Ishikawa (cell line): ENCODE measurements around the gene SHB.

Experiments
- CEBPB ChIP-seq: IDR thresholded peaks from 2 replicates; pipeline ENCODE4 v1.6.1; 2012
- CREB1 ChIP-seq: IDR thresholded peaks from 2 replicates; pipeline ENCODE4 v1.6.1; 2012; ENCODE audit warnings: low read depth
- EGR1 ChIP-seq: IDR thresholded peaks from 2 replicates; pipeline ENCODE4 v1.6.1; 2012
- EP300 ChIP-seq: IDR thresholded peaks from 2 replicates; pipeline ENCODE4 v1.6.1; 2012; ENCODE audit warnings: borderline replicate concordance
- FOXM1 ChIP-seq: IDR thresholded peaks from 2 replicates; pipeline ENCODE4 v1.6.1; 2012; ENCODE audit warnings: low read depth, borderline replicate concordance
- NFIC ChIP-seq: IDR thresholded peaks from 2 replicates; pipeline ENCODE4 v1.6.1; 2012
- RAD21 ChIP-seq: IDR thresholded peaks from 2 replicates; pipeline ENCODE4 v1.6.1; 2012; ENCODE audit warnings: low read depth
- TAF1 ChIP-seq: IDR thresholded peaks from 2 replicates; pipeline ENCODE4 v1.6.1; 2012; ENCODE audit warnings: low read depth, mild to moderate bottlenecking
- TCF12 ChIP-seq: IDR thresholded peaks from 2 replicates; pipeline ENCODE4 v1.6.1; 2012; ENCODE audit warnings: low read depth
- TEAD4 ChIP-seq: IDR thresholded peaks from 2 replicates; pipeline ENCODE4 v1.6.1; 2012
- YY1 ChIP-seq: IDR thresholded peaks from 2 replicates; pipeline ENCODE4 v1.6.1; 2012; ENCODE audit warnings: low read depth
- ZBTB7A ChIP-seq: IDR thresholded peaks from 2 replicates; pipeline ENCODE4 v1.6.1; 2012; ENCODE audit warnings: low read depth
- TF ChIP-seq, protein P1 (sequence below): IDR thresholded peaks from 2 replicates; pipeline ENCODE4 v1.6.1; 2012
- TF ChIP-seq, protein P2 (sequence below): IDR thresholded peaks from 2 replicates; pipeline ENCODE4 v1.6.1; 2012
- TF ChIP-seq, protein P3 (sequence below): IDR thresholded peaks from 2 replicates; pipeline ENCODE4 v1.6.1; 2012; ENCODE audit warnings: low read depth, mild to moderate bottlenecking

Gene SHB

DNA sequence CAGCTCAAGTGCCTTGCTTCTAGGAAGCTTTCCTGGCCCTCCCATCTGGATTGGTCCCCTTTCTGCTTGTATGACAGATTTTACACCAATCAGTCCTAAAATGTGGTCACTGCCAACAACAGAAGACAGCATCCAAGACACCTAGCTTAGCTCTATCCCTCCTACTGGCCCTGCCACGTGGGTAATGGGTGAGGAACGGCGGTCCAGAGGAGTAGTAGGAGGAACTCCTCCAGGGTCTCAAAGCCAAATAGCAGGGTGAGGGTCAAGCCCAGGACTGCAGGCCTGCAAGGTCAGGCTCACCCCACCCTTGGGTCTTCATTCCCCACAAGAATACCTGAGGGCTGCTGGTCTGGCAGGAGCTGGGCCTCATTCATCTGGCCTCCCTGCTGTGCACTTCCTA lies 108.4 kb downstream of the SHB start:
- TF ChIP-seq NFIC (no peak), CREB1 (no peak)
- TF ChIP-seq, protein P1, sequence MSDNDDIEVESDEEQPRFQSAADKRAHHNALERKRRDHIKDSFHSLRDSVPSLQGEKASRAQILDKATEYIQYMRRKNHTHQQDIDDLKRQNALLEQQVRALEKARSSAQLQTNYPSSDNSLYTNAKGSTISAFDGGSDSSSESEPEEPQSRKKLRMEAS = no peak

DNA sequence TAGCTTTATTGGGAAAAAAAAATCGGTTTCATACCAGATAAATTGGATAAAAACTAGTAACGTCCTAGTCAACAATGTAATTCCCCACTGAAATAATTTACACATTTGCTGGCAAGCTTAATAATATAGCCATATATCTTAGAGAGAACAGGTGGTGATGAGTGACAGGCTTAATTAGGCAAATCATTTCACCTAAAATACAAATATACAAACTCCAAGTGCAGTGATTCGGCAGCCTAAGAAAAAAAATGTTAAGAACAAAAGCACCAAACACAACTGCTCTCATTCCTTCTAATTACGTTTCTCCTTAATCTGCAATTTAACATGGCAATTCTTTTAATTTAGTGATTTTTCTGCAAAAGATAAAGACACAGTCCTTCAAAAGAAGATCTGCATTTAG lies 109.1 kb downstream of the SHB start:
- TF ChIP-seq NFIC (no peak), EGR1 (no peak), RAD21 (no peak), EP300 (no peak), ZBTB7A (no peak), TCF12 (no peak), CREB1 (no peak)

- no peak for TF ChIP-seq NFIC
- no peak for TF ChIP-seq EP300
- no peak for TF ChIP-seq CEBPB
- no peak for TF ChIP-seq YY1
- TF ChIP-seq, protein P2, sequence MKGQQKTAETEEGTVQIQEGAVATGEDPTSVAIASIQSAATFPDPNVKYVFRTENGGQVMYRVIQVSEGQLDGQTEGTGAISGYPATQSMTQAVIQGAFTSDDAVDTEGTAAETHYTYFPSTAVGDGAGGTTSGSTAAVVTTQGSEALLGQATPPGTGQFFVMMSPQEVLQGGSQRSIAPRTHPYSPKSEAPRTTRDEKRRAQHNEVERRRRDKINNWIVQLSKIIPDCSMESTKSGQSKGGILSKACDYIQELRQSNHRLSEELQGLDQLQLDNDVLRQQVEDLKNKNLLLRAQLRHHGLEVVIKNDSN = no peak
- TF ChIP-seq TEAD4 = no peak
- TF ChIP-seq ZBTB7A = no peak
Observed at GRCh38 chr9:37958154-37958553, 110.9 kb downstream of the SHB start.

- TF ChIP-seq, protein P2 = no peak
- TF ChIP-seq EP300 (no peak), YY1 (no peak), NFIC (no peak), CEBPB (no peak), CREB1 (no peak), TAF1 (no peak)
- TF ChIP-seq, protein P3, sequence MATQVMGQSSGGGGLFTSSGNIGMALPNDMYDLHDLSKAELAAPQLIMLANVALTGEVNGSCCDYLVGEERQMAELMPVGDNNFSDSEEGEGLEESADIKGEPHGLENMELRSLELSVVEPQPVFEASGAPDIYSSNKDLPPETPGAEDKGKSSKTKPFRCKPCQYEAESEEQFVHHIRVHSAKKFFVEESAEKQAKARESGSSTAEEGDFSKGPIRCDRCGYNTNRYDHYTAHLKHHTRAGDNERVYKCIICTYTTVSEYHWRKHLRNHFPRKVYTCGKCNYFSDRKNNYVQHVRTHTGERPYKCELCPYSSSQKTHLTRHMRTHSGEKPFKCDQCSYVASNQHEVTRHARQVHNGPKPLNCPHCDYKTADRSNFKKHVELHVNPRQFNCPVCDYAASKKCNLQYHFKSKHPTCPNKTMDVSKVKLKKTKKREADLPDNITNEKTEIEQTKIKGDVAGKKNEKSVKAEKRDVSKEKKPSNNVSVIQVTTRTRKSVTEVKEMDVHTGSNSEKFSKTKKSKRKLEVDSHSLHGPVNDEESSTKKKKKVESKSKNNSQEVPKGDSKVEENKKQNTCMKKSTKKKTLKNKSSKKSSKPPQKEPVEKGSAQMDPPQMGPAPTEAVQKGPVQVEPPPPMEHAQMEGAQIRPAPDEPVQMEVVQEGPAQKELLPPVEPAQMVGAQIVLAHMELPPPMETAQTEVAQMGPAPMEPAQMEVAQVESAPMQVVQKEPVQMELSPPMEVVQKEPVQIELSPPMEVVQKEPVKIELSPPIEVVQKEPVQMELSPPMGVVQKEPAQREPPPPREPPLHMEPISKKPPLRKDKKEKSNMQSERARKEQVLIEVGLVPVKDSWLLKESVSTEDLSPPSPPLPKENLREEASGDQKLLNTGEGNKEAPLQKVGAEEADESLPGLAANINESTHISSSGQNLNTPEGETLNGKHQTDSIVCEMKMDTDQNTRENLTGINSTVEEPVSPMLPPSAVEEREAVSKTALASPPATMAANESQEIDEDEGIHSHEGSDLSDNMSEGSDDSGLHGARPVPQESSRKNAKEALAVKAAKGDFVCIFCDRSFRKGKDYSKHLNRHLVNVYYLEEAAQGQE = no peak
Observed at GRCh38 chr9:37957664-37957953, 111.4 kb downstream of the SHB start.

DNA sequence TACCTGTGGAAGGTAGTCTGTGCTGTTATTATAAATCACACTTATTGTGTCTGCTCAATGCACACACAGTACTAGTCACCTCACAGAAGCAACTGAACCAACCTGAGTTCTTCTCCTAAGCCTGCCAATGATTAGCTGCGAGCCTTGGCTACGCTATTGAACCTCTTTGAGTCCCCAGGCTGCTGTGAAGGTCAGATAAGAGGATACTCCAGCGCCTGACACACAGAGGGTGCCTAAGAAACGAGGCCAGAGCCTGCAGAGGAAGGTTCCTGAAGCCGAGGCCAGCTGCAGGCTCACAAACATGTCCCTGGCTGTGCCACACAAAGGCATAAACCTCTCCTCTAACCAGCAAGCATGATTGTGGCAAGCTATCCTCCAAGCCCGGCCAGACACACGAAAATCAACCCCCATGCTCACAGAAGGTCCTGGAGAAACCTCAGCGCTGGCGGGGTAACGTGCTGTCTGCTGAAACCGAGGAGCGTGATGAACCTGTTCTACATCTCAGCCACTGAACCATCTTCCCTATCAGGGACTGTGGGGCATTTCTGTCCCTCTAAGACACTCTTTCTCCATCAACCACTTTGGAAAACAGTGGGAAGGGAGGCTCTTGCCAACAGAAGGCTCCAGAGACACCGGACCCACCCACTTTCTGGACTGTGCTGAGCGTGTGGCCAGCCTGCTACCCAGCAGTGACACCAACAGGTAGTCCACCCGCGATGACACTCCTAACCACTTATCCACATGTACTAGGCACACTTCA lies 111.9 kb downstream of the SHB start:
- TF ChIP-seq FOXM1 = no peak
- TF ChIP-seq ZBTB7A = no peak
- no peak for TF ChIP-seq YY1
- TF ChIP-seq RAD21 = no peak
- TF ChIP-seq EP300 = no peak
- no peak for TF ChIP-seq TAF1
- no peak for TF ChIP-seq TCF12
- TF ChIP-seq NFIC = no peak
- TF ChIP-seq, protein P2 = no peak
- TF ChIP-seq CREB1 = no peak
- TF ChIP-seq, protein P3 = no peak
- TF ChIP-seq TEAD4 = no peak
- TF ChIP-seq CEBPB = no peak
- TF ChIP-seq EGR1 = no peak
- TF ChIP-seq, protein P1 = no peak

GRCh38 chr9:37956423-37956820 lies 112.6 kb downstream of the SHB start:
- TF ChIP-seq YY1 (no peak), EGR1 (no peak), RAD21 (no peak), CEBPB (no peak), TCF12 (no peak), ZBTB7A (no peak), CREB1 (no peak), EP300 (no peak), TAF1 (no peak), FOXM1 (no peak), NFIC (no peak), TEAD4 (no peak)
- TF ChIP-seq, protein P2 = no peak
- TF ChIP-seq, protein P1 = no peak
- TF ChIP-seq, protein P3 = no peak
